ENCODE measurements around the gene GPR37L1. TPM values are rescaled to one million over a fixed set of nuclear protein-coding genes. Genes with fewer than 3 reads are reported as not detected.
"Not testable (repeated sequence)": the region's sequence is repeated elsewhere in the genome, so short reads cannot be mapped to it uniquely, and the experiment has no call there.

Gene GPR37L1
- total RNA-seq, 1 donor from 2014 or later = not detected

GRCh38 chr1:202107801-202108731, 14.7 kb upstream of the GPR37L1 start:
- DNase-seq (ENCODE audit: low read depth in 2 of 2) = no peak

GRCh38 chr1:202110977-202111376, 11.7 kb upstream of the GPR37L1 start:
- DNase-seq (ENCODE audit: low read depth in 2 of 2) = no peak

- DNase-seq (ENCODE audit: low read depth in 2 of 2) = not testable (repeated sequence)
Observed at GRCh38 chr1:202111589-202111988, 11.1 kb upstream of the GPR37L1 start.

GRCh38 chr1:202112859-202113689, 9.6 kb upstream of the GPR37L1 start:
- DNase-seq (ENCODE audit: low read depth in 2 of 2) = no peak

- no peak for DNase-seq (ENCODE audit: low read depth in 2 of 2)
Observed at GRCh38 chr1:202113690-202114300, 8.9 kb upstream of the GPR37L1 start.

GRCh38 chr1:202116287-202116686, 6.4 kb upstream of the GPR37L1 start:
- no peak for DNase-seq (ENCODE audit: low read depth in 2 of 2)

- no peak for DNase-seq (ENCODE audit: low read depth in 2 of 2)
Observed at GRCh38 chr1:202117898-202118371, 4.8 kb upstream of the GPR37L1 start.

GRCh38 chr1:202121006-202121405, 1.7 kb upstream of the GPR37L1 start:
- DNase-seq (ENCODE audit: low read depth in 2 of 2) = no peak

- no peak for DNase-seq (ENCODE audit: low read depth in 2 of 2)
Observed at GRCh38 chr1:202123336-202123813, 658 bp downstream of the GPR37L1 start.

- no peak for DNase-seq (ENCODE audit: low read depth in 2 of 2)
Observed at GRCh38 chr1:202124142-202124541, 1.4 kb downstream of the GPR37L1 start.

- no peak for DNase-seq (ENCODE audit: low read depth in 2 of 2)
Observed at GRCh38 chr1:202125611-202126010, 2.9 kb downstream of the GPR37L1 start.

GRCh38 chr1:202126426-202126825, 3.7 kb downstream of the GPR37L1 start:
- DNase-seq (ENCODE audit: low read depth in 2 of 2) = no peak

GRCh38 chr1:202127061-202127460, 4.3 kb downstream of the GPR37L1 start:
- no peak for DNase-seq (ENCODE audit: low read depth in 2 of 2)

GRCh38 chr1:202127836-202128622, 5.3 kb downstream of the GPR37L1 start:
- DNase-seq (ENCODE audit: low read depth in 2 of 2) = no peak

GRCh38 chr1:202129453-202130296, 7.0 kb downstream of the GPR37L1 start:
- DNase-seq (ENCODE audit: low read depth in 2 of 2) = no peak

GRCh38 chr1:202130297-202130721, 7.6 kb downstream of the GPR37L1 start:
- no peak for DNase-seq (ENCODE audit: low read depth in 2 of 2)

GRCh38 chr1:202130816-202131522, 8.3 kb downstream of the GPR37L1 start:
- no peak for DNase-seq (ENCODE audit: low read depth in 2 of 2)

- no peak for DNase-seq (ENCODE audit: low read depth in 2 of 2)
Observed at GRCh38 chr1:202131956-202132821, 9.5 kb downstream of the GPR37L1 start.

Measured in dermis microvascular lymphatic vessel endothelial cell (primary cell).